Neural cell (in vitro differentiated cells): ENCODE data around the gene MEIOB. TPM values are rescaled to one million over a fixed set of nuclear protein-coding genes. Genes with fewer than 3 reads are reported as not detected.

ENCODE experiments used
- H2AFZ ChIP-seq: fragments of 200-600, 300-800 bp; sonication (generic), shearing (Covaris generic); 2 replicates; pipeline ENCODE4 v1.6.0; 2014; ENCODE audit warnings: low read depth, mild to moderate bottlenecking, antibody characterized with exemption, low read length, moderate library complexity
- H3F3A ChIP-seq: fragments of 200-600 bp; shearing (Covaris generic); 2 replicates; pipeline ENCODE4 v1.6.1; 2016; ENCODE audit warnings: mild to moderate bottlenecking, moderate library complexity, mixed read lengths, antibody characterized with exemption, low read length; ENCODE audit not compliant: insufficient read depth, poor library complexity, severe bottlenecking
- H3K27ac ChIP-seq: fragments of 200-600, 300-800 bp; sonication (generic), shearing (Covaris generic); 2 replicates; pipeline ENCODE4 v1.5.1; 2014; ENCODE audit warnings: mild to moderate bottlenecking, low read length, moderate library complexity
- H3K27me3 ChIP-seq: fragments of 300-800, 200-600 bp; sonication (generic), shearing (Covaris generic); 2 replicates; pipeline ENCODE4 v1.6.0; 2014; ENCODE audit warnings: mild to moderate bottlenecking, low read depth, low read length, moderate library complexity; ENCODE audit not compliant: insufficient read depth
- H3K36me3 ChIP-seq: fragments of 300-800, 200-600 bp; sonication (generic), shearing (Covaris generic); 2 replicates; pipeline ENCODE4 v1.5.1; 2014; ENCODE audit warnings: mild to moderate bottlenecking, antibody characterized with exemption, low read length, moderate library complexity; ENCODE audit not compliant: insufficient read depth
- H3K4me2 ChIP-seq: fragments of 300-800, 200-600 bp; sonication (generic), shearing (Covaris generic); 2 replicates; pipeline ENCODE4 v1.6.0; 2014; ENCODE audit warnings: mild to moderate bottlenecking, low read length
- H3K4me3 ChIP-seq: fragments of 300-800, 200-600 bp; sonication (generic), shearing (Covaris generic); 2 replicates; pipeline ENCODE4 v1.5.1; 2014; ENCODE audit warnings: mild to moderate bottlenecking, low read length, moderate library complexity
- H3K79me2 ChIP-seq: fragments of 200-600 bp; shearing (Covaris generic); replicated peaks from 2 replicates; pipeline ENCODE4 v1.6.0; 2014; ENCODE audit warnings: mild to moderate bottlenecking, low read length, moderate library complexity; ENCODE audit not compliant: insufficient read depth
- H3K9ac ChIP-seq: fragments of 300-800, 200-600 bp; sonication (generic), shearing (Covaris generic); 2 replicates; pipeline ENCODE4 v1.6.1; 2016; ENCODE audit warnings: mild to moderate bottlenecking, low read length, mixed read lengths
- H3K9me2 ChIP-seq: fragments of 200-600 bp; shearing (Covaris generic); 2 replicates; pipeline ENCODE4 v1.6.1; 2016; ENCODE audit warnings: mild to moderate bottlenecking, low read length, mixed read lengths; ENCODE audit not compliant: insufficient read depth
- H3K9me3 ChIP-seq: fragments of 200-600, 300-800 bp; sonication (generic), shearing (Covaris generic); 2 replicates; pipeline ENCODE4 v1.6.1; 2016; ENCODE audit warnings: mild to moderate bottlenecking, mixed run types, low read length, moderate library complexity, mixed read lengths
- H4K20me1 ChIP-seq: fragments of 200-600 bp; shearing (Covaris generic); 2 replicates; pipeline ENCODE4 v1.6.1; 2016; ENCODE audit warnings: mild to moderate bottlenecking, mixed run types; ENCODE audit not compliant: insufficient read depth
- EP300 ChIP-seq: fragments of 450-650 bp; conservative IDR thresholded peaks from 2 replicates; pipeline ENCODE4 v1.6.1; 2014; ENCODE audit warnings: antibody characterized with exemption, mild to moderate bottlenecking, moderate library complexity; ENCODE audit not compliant: poor library complexity, severe bottlenecking
- EZH2 ChIP-seq: fragments of 200-600, 300-800 bp; shearing (Covaris generic), sonication (generic); IDR thresholded peaks from 2 replicates; pipeline ENCODE4 v1.6.1; 2014; ENCODE audit warnings: antibody characterized with exemption, low read length, borderline replicate concordance, mild to moderate bottlenecking; ENCODE audit not compliant: insufficient read depth, poor library complexity, severe bottlenecking
- MXI1 ChIP-seq: fragments of 450-650 bp; conservative IDR thresholded peaks from 2 replicates; pipeline ENCODE4 v1.6.1; 2014; ENCODE audit warnings: antibody characterized with exemption, mild to moderate bottlenecking; ENCODE audit not compliant: poor library complexity, severe bottlenecking
- POLR2AphosphoS5 ChIP-seq: IDR thresholded peaks from 2 replicates; pipeline ENCODE4 v1.6.1; 2012
- RAD21 ChIP-seq: fragments of 450-650 bp; conservative IDR thresholded peaks from 2 replicates; pipeline ENCODE4 v1.6.1; 2014; ENCODE audit warnings: antibody characterized with exemption, mild to moderate bottlenecking, moderate library complexity
- SMC3 ChIP-seq: fragments of 450-650 bp; conservative IDR thresholded peaks from 2 replicates; pipeline ENCODE4 v1.6.1; 2014; ENCODE audit warnings: antibody characterized with exemption, mild to moderate bottlenecking, moderate library complexity; ENCODE audit not compliant: poor library complexity
- TAF1 ChIP-seq: IDR thresholded peaks from 2 replicates; pipeline ENCODE4 v1.6.1; 2012; ENCODE audit warnings: low read depth
- polyA plus RNA-seq: library from polyadenylated mRNA; depleted of rRNA; stranded (reverse); fragments of >200 nt; gene quantifications from 2 replicates; pipeline ENCODE4 v1.2.3, GENCODE V29; 2014
- TF ChIP-seq, protein P1 (sequence below): IDR thresholded peaks from 2 replicates; pipeline ENCODE4 v1.6.1; 2012; ENCODE audit warnings: borderline replicate concordance
- TF ChIP-seq, protein P2 (sequence below): fragments of 450-650 bp; IDR thresholded peaks from 2 replicates; pipeline ENCODE4 v1.5.1; 2014; ENCODE audit warnings: antibody characterized with exemption, mild to moderate bottlenecking, moderate library complexity; ENCODE audit not compliant: poor library complexity, severe bottlenecking

The MEIOB gene
- polyA plus RNA-seq, 1 donor from 2014 or later = not detected

DNA sequence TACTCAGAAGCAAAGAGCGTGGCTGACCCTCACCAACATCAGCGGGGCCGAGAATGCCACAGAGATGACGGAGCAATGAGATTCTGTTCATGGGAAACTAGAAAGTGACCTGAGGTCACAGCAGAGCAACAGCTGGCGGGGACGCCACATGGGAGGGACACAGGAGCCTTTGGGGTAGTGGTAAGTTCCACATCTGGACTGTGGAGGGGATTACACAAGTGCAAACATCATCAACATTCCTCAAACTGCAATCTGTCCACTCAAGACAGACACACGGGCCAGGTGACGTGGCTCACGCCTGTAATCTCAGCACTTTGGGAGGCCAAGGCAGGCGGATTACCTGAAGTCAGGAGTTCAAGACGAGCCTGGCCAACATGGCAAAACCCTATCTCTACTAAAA lies 56.5 kb downstream of the MEIOB start:
- H2AFZ ChIP-seq = no peak overlapping the region

DNA sequence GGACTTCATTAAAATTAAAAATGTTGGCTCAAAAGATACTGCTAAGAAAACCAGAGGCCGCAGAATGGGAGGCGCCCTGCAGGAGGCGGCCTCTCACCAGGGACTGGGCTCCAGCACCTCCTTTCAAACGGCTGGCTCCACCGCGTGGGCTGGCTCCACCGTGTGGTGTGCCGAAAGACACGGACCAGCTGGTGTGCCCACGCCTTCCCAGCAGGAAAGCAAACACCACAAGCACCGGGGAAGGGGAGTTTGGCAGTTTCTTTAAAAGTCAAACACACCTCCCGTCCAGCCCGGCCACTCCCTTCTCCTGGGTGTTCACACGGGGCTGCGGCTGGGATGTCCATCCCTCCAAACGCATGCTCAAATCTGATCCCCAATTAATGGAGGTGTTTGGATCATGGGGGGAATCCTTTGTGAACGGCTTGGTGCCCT lies 59.2 kb downstream of the MEIOB start:
- Histone ChIP-seq H3K9ac (no peak overlapping the region), H3F3A (no peaks in the 10 kb centered on the region), H4K20me1 (no peaks in the 10 kb centered on the region), H3K79me2 (no peaks in the 10 kb centered on the region), H3K9me2 (no peaks in the 10 kb centered on the region), H3K27me3 (no peaks in the 10 kb centered on the region), H3K9me3 (no peaks in the 10 kb centered on the region), H3K4me2 (no peak overlapping the region), H2AFZ (no peak overlapping the region), H3K36me3 (no peaks in the 10 kb centered on the region), H3K27ac (no peak overlapping the region), H3K4me3 (no peak overlapping the region)
- TF ChIP-seq SMC3 (no peak), TAF1 (no peak), EZH2 (no peak), MXI1 (no peak), RAD21 (no peak), POLR2AphosphoS5 (no peak), EP300 (no peak)
- TF ChIP-seq, protein P1, sequence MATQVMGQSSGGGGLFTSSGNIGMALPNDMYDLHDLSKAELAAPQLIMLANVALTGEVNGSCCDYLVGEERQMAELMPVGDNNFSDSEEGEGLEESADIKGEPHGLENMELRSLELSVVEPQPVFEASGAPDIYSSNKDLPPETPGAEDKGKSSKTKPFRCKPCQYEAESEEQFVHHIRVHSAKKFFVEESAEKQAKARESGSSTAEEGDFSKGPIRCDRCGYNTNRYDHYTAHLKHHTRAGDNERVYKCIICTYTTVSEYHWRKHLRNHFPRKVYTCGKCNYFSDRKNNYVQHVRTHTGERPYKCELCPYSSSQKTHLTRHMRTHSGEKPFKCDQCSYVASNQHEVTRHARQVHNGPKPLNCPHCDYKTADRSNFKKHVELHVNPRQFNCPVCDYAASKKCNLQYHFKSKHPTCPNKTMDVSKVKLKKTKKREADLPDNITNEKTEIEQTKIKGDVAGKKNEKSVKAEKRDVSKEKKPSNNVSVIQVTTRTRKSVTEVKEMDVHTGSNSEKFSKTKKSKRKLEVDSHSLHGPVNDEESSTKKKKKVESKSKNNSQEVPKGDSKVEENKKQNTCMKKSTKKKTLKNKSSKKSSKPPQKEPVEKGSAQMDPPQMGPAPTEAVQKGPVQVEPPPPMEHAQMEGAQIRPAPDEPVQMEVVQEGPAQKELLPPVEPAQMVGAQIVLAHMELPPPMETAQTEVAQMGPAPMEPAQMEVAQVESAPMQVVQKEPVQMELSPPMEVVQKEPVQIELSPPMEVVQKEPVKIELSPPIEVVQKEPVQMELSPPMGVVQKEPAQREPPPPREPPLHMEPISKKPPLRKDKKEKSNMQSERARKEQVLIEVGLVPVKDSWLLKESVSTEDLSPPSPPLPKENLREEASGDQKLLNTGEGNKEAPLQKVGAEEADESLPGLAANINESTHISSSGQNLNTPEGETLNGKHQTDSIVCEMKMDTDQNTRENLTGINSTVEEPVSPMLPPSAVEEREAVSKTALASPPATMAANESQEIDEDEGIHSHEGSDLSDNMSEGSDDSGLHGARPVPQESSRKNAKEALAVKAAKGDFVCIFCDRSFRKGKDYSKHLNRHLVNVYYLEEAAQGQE = no peak
- TF ChIP-seq, protein P2, sequence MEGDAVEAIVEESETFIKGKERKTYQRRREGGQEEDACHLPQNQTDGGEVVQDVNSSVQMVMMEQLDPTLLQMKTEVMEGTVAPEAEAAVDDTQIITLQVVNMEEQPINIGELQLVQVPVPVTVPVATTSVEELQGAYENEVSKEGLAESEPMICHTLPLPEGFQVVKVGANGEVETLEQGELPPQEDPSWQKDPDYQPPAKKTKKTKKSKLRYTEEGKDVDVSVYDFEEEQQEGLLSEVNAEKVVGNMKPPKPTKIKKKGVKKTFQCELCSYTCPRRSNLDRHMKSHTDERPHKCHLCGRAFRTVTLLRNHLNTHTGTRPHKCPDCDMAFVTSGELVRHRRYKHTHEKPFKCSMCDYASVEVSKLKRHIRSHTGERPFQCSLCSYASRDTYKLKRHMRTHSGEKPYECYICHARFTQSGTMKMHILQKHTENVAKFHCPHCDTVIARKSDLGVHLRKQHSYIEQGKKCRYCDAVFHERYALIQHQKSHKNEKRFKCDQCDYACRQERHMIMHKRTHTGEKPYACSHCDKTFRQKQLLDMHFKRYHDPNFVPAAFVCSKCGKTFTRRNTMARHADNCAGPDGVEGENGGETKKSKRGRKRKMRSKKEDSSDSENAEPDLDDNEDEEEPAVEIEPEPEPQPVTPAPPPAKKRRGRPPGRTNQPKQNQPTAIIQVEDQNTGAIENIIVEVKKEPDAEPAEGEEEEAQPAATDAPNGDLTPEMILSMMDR = no peak

More for the DNA sequence above, 56.5 kb downstream of the MEIOB start:
- Histone ChIP-seq H3K9ac (no peak overlapping the region), H3K4me2 (no peak overlapping the region), H3K27me3 (no peaks in the 10 kb centered on the region), H3F3A (no peaks in the 10 kb centered on the region), H3K9me3 (no peaks in the 10 kb centered on the region), H3K9me2 (no peaks in the 10 kb centered on the region), H4K20me1 (no peaks in the 10 kb centered on the region), H3K4me3 (no peak overlapping the region), H3K27ac (no peak overlapping the region), H3K36me3 (no peaks in the 10 kb centered on the region), H3K79me2 (no peaks in the 10 kb centered on the region)
- TF ChIP-seq RAD21 = no peak
- TF ChIP-seq EP300 = no peak
- TF ChIP-seq POLR2AphosphoS5 = no peak
- no peak for TF ChIP-seq TAF1
- TF ChIP-seq SMC3 = no peak
- TF ChIP-seq MXI1 = no peak
- no peak for TF ChIP-seq EZH2
- TF ChIP-seq, protein P2 = no peak
- TF ChIP-seq, protein P1 = no peak
